ENCODE results near the gene AKAP8L.

The AKAP8L gene

DNA sequence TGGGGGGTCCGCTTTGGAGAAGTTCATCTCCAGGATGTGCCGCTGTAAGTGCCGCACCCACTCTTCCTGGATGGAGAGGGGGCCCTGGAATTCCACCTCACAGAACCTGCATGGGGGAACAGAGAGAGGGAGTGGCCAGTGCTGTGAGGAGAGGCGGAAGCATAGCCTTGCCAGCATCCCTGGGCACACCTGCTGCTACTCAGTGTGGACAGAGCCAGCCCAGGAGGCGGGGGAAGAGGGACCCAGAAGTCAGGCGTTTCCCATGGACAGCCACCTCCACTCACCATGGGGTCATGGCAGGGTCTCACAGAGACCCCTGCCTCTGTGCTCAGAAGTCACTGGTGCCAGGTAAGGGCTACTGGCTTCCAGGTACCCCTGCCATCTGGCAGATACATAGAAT, 4.3 kb upstream of the AKAP8L start:
- H3K36me3 ChIP-seq (ENCODE audit: insufficient read depth, low read length): peaks cover 62% of the 10 kb centered on the region
- H3K9ac ChIP-seq (ENCODE audit: low read depth, low read length): no peak overlapping the region
- peaks cover 19% of the 10 kb centered on the region for H4K20me1 ChIP-seq (ENCODE audit: insufficient read depth, low read length)
- no peaks in the 10 kb centered on the region for H3K9me3 ChIP-seq (ENCODE audit: insufficient read depth, low read length, severe bottlenecking)
- H3K4me1 ChIP-seq (ENCODE audit: insufficient read depth, low read length): peaks cover 13% of the 10 kb centered on the region
- TF ChIP-seq, protein P1, sequence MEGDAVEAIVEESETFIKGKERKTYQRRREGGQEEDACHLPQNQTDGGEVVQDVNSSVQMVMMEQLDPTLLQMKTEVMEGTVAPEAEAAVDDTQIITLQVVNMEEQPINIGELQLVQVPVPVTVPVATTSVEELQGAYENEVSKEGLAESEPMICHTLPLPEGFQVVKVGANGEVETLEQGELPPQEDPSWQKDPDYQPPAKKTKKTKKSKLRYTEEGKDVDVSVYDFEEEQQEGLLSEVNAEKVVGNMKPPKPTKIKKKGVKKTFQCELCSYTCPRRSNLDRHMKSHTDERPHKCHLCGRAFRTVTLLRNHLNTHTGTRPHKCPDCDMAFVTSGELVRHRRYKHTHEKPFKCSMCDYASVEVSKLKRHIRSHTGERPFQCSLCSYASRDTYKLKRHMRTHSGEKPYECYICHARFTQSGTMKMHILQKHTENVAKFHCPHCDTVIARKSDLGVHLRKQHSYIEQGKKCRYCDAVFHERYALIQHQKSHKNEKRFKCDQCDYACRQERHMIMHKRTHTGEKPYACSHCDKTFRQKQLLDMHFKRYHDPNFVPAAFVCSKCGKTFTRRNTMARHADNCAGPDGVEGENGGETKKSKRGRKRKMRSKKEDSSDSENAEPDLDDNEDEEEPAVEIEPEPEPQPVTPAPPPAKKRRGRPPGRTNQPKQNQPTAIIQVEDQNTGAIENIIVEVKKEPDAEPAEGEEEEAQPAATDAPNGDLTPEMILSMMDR (IDR thresholded peaks at IDR 0.05; ENCODE audit: borderline replicate concordance, extremely low read depth, low read length, poor library complexity, severe bottlenecking): no peak
- no peak for TF ChIP-seq EZH2 (IDR thresholded peaks at IDR 0.05; ENCODE audit: borderline replicate concordance, low read depth, low read length, severe bottlenecking)
- no peak overlapping the region for H3K27ac ChIP-seq (ENCODE audit: low read length)
- ATAC-seq (ENCODE audit: insufficient read depth, low read depth): no peak
- no peak overlapping the region for H3K4me3 ChIP-seq (ENCODE audit: low read depth in 1 of 2, low read length in 2 of 2)
- H2AFZ ChIP-seq (ENCODE audit: low read depth, low read length): no peak overlapping the region
- peaks cover 18% of the 10 kb centered on the region for H3K79me2 ChIP-seq (ENCODE audit: insufficient read depth, low read length)
- H3K4me2 ChIP-seq (ENCODE audit: insufficient read depth, low read length): no peak overlapping the region
- no peak for DNase-seq
- no peaks in the 10 kb centered on the region for H3K27me3 ChIP-seq (ENCODE audit: insufficient read depth, low read length, poor library complexity)

DNA sequence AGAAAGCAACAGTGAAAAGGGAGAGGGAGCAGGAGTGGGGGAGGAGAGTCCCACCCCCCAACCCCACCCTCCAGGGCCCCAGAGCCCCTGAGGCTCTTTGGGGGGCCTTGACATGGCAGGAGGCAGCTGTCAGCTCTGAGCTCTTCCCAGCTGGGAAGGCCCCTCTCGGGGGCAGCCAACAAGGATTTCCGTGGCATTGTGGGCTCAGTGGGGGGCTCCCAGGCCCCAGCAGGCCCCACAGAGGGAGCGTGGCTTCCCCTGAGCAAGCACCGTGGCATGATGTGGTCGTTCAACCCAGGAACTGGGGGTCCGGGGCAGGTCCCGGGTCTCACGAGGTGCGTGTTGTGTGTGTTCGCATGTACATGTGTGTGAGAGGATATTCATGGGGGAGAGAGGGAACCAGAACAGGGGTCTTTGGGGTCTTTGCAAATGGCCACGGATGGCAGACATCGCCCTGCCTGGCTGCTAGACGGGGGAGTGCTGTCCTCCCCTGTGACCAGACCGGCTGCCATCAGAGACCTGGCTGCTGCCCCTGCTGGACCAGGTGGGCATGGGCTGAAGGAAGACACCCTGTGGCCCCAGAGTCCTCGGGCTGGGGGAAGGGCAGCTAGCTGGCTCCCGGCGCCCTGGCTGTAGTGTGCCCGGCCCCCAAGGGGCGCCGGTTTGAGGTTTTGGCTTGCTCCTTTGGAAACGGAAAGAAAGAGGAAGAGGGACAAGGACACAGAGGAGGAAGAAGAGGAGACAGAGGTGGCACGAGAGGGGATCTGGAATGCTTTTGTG, 3.7 kb upstream of the AKAP8L start:
- H3K9ac ChIP-seq (ENCODE audit: low read depth, low read length): no peak overlapping the region
- no peak overlapping the region for H3K27ac ChIP-seq (ENCODE audit: low read length)
- H3K27me3 ChIP-seq (ENCODE audit: insufficient read depth, low read length, poor library complexity): no peaks in the 10 kb centered on the region
- no peak overlapping the region for H3K4me2 ChIP-seq (ENCODE audit: insufficient read depth, low read length)
- H3K4me1 ChIP-seq (ENCODE audit: insufficient read depth, low read length): peaks cover 20% of the 10 kb centered on the region
- no peaks in the 10 kb centered on the region for H3K9me3 ChIP-seq (ENCODE audit: insufficient read depth, low read length, severe bottlenecking)
- peaks cover 18% of the 10 kb centered on the region for H3K79me2 ChIP-seq (ENCODE audit: insufficient read depth, low read length)
- H3K4me3 ChIP-seq (ENCODE audit: low read depth in 1 of 2, low read length in 2 of 2): no peak overlapping the region
- TF ChIP-seq EZH2 (IDR thresholded peaks at IDR 0.05; ENCODE audit: borderline replicate concordance, low read depth, low read length, severe bottlenecking): no peak
- TF ChIP-seq, protein P1 (IDR thresholded peaks at IDR 0.05; ENCODE audit: borderline replicate concordance, extremely low read depth, low read length, poor library complexity, severe bottlenecking): no peak
- H3K36me3 ChIP-seq (ENCODE audit: insufficient read depth, low read length): peaks cover 56% of the 10 kb centered on the region
- no peak for ATAC-seq (ENCODE audit: insufficient read depth, low read depth)
- no peak overlapping the region for H2AFZ ChIP-seq (ENCODE audit: low read depth, low read length)
- peaks cover 22% of the 10 kb centered on the region for H4K20me1 ChIP-seq (ENCODE audit: insufficient read depth, low read length)
- no peak for DNase-seq

GRCh38 chr19:15421721-15422260, 3.0 kb upstream of the AKAP8L start:
- DNase-seq: no peak
- peaks cover 23% of the 10 kb centered on the region for H3K79me2 ChIP-seq (ENCODE audit: insufficient read depth, low read length)
- H3K27me3 ChIP-seq (ENCODE audit: insufficient read depth, low read length, poor library complexity): no peaks in the 10 kb centered on the region
- TF ChIP-seq, protein P1 (IDR thresholded peaks at IDR 0.05; ENCODE audit: borderline replicate concordance, extremely low read depth, low read length, poor library complexity, severe bottlenecking): no peak
- no peak for TF ChIP-seq EZH2 (IDR thresholded peaks at IDR 0.05; ENCODE audit: borderline replicate concordance, low read depth, low read length, severe bottlenecking)
- H4K20me1 ChIP-seq (ENCODE audit: insufficient read depth, low read length): peaks cover 21% of the 10 kb centered on the region
- no peak overlapping the region for H3K9ac ChIP-seq (ENCODE audit: low read depth, low read length)
- no peak overlapping the region for H3K4me3 ChIP-seq (ENCODE audit: low read depth in 1 of 2, low read length in 2 of 2)
- peaks cover 27% of the 10 kb centered on the region for H3K4me1 ChIP-seq (ENCODE audit: insufficient read depth, low read length)
- no peak overlapping the region for H3K4me2 ChIP-seq (ENCODE audit: insufficient read depth, low read length)
- no peak overlapping the region for H2AFZ ChIP-seq (ENCODE audit: low read depth, low read length)
- H3K9me3 ChIP-seq (ENCODE audit: insufficient read depth, low read length, severe bottlenecking): no peaks in the 10 kb centered on the region
- peaks cover 49% of the 10 kb centered on the region for H3K36me3 ChIP-seq (ENCODE audit: insufficient read depth, low read length)
- H3K27ac ChIP-seq (ENCODE audit: low read length): no peak overlapping the region
- ATAC-seq (ENCODE audit: insufficient read depth, low read depth): no peak
